NCI-H1092 (cell line): ENCODE data around the gene PCDHGC5.

Source experiments
- DNase-seq: peaks from one replicate; lab custom pipeline; 2025; lab: John Stamatoyannopoulos, UW

Gene PCDHGC5

GRCh38 chr5:141529873-141530272 is 41.0 kb downstream of the PCDHGC5 start:
- DNase-seq: no peak

GRCh38 chr5:141532726-141533125 is 43.8 kb downstream of the PCDHGC5 start:
- no peak for DNase-seq

GRCh38 chr5:141533897-141534296 is 45.0 kb downstream of the PCDHGC5 start:
- no peak for DNase-seq

- DNase-seq: no peak
Observed at GRCh38 chr5:141534492-141535213, 45.8 kb downstream of the PCDHGC5 start.
